IPS DF 6.9 (cell line): ENCODE results near the gene POLR2J.

Source experiments
- DNase-seq: peaks from one replicate; pipeline ENCODE4 v3.0.0-alpha.2; 2013; ENCODE audit warnings: low read depth, low spot score
- H3K27ac ChIP-seq: one replicate; pipeline ENCODE4 v1.5.1; 2013; ENCODE audit warnings: low read length, control low read depth
- H3K27me3 ChIP-seq: 2 replicates; pipeline ENCODE4 v1.6.1; 2013; ENCODE audit warnings: mild to moderate bottlenecking, low read length; ENCODE audit not compliant: control insufficient read depth, insufficient read depth
- H3K36me3 ChIP-seq: 2 replicates; pipeline ENCODE4 v1.6.1; 2013; ENCODE audit warnings: low read length; ENCODE audit not compliant: control insufficient read depth, insufficient read depth
- H3K4me1 ChIP-seq: 2 replicates; pipeline ENCODE4 v1.6.1; 2013; ENCODE audit warnings: low read length; ENCODE audit not compliant: control insufficient read depth, insufficient read depth
- H3K4me3 ChIP-seq: 2 replicates; pipeline ENCODE4 v1.5.1; 2013; ENCODE audit warnings: mild to moderate bottlenecking, low read length
- H3K9me3 ChIP-seq: 2 replicates; pipeline ENCODE4 v1.6.1; 2013; ENCODE audit warnings: low read length, inconsistent platforms; ENCODE audit not compliant: control insufficient read depth, insufficient read depth
- WGBS: extraction: QIAGEN DNeasy Blood & Tissue Kit; methylation state at CpG from one replicate; pipeline ENCODE4 v1.1.7; 2013; ENCODE audit warnings: mixed read lengths, missing lambda C conversion rate; ENCODE audit not compliant: insufficient read length, insufficient coverage; 5-methylcytosine and 5-hydroxymethylcytosine counted together

The POLR2J gene

DNA sequence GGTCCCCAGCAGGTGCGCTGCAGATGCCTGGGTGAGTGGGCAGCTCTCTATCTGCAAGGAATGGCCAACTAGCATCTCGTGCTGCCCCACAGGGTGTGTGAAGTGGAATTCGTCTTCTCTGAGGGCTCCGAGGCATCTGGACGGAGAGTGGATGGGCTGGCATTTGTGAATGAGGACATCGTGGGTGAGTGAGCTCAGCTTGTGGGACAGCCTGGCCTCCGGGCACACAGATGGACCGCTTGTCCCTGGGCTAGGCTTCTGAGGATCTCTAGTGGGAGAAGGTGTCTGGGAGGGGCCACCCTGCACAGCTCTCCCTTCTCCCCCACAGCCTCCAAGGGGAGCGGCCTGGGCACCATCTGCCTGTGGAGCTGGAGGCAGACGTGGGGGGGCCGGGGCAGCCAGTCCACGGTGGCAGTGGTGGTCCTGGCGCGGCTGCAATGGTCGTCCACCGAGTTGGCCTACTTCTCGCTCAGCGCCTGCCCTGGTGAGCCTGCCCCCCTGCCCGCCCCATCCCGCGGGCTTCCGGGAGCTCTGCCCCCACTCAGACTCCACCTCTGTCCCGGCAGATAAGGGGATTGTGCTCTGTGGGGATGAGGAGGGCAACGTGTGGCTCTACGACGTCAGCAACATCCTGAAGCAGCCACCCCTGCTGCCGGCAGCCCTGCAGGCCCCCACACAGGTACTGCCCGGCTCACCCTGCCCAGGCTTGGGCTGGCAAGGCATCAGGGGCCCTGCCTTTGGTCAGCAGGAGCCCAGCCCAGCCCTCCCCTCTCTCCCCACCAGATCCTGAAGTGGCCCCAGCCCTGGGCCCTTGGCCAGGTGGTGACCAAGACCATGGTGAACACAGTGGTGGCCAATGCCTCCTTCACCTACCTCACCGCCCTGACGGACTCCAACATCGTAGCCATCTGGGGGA, 6.3 kb downstream of the POLR2J start:
- no peak for DNase-seq
- no peaks in the 10 kb centered on the region for H3K4me1 ChIP-seq
- no peak overlapping the region for H3K4me3 ChIP-seq
- no CpG with 5 or more reads among the region's 31 CpGs for WGBS
- no peak overlapping the region for H3K27ac ChIP-seq
- H3K36me3 ChIP-seq: peaks cover 19% of the 10 kb centered on the region
- no peaks in the 10 kb centered on the region for H3K9me3 ChIP-seq
- no peaks in the 10 kb centered on the region for H3K27me3 ChIP-seq

DNA sequence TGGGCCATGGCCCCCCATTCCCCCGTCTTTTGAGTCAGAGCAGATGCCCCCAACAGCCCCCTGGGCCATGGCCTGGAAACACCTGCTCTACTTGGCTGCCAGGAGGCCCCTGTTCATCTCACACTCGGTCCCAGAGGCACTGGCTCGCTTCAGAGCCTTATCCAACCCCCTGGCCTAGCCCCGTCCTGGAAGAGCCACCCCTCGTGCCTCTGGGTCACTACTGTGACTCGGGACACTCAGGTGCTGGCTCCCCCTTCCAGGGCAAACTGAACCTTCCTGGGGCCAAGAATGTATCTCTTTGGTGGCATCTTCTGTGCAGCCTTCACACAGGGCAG, 7.0 kb downstream of the POLR2J start:
- peaks cover 21% of the 10 kb centered on the region for H3K36me3 ChIP-seq

DNA sequence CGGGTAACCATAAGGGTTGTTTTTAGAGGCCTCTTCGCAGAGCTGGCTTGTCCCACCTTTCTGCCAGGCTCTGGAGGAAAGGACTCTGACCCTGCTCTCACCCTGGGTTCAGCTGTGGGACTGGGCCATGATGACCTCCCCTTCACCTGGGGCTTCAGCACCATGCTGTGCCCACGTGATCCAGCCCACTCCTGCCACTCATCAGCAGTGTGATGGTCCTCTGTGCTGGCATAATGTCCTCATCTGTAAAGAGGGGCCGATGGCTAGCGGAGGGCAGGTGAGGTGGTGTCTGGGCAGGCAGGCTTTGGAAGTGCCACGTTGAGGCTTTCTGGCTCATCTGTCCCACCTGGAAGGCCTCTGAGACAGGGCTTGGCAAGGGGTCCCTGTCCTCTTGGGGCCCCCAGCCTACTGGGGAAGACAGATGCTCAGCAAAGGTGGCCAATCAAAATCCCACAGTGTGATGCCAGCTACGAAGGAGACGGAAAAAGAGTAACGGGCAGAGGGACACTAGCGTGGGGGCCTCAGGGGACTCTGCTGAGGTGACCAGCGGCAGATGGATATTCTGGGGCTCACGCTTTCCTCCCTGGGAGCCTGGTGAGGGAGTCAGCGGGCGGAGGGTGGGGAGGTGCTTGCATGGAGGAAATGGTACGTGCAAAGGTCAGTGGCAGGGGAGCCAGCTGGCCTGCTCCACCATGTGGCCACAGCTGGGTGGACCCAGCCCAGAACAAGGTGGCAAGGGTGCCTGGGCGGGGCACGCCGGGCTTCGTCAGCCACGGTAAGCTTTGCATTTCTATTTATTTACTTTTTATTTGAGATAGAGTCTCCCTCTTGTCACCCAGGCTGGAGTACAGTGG, 8.5 kb downstream of the POLR2J start:
- Histone ChIP-seq H3K4me3 (no peak overlapping the region), H3K27me3 (no peaks in the 10 kb centered on the region), H3K27ac (no peak overlapping the region), H3K36me3 (peaks cover 21% of the 10 kb centered on the region), H3K4me1 (no peaks in the 10 kb centered on the region), H3K9me3 (no peaks in the 10 kb centered on the region)
- WGBS: no CpG with 5 or more reads among the region's 20 CpGs
- DNase-seq: no peak

More for the DNA sequence above, 7.0 kb downstream of the POLR2J start:
- Histone ChIP-seq H3K4me3 (no peak overlapping the region), H3K9me3 (no peaks in the 10 kb centered on the region), H3K27ac (no peak overlapping the region), H3K4me1 (no peaks in the 10 kb centered on the region), H3K27me3 (no peaks in the 10 kb centered on the region)
- DNase-seq: no peak
- WGBS: no CpG with 5 or more reads among the region's 6 CpGs

DNA sequence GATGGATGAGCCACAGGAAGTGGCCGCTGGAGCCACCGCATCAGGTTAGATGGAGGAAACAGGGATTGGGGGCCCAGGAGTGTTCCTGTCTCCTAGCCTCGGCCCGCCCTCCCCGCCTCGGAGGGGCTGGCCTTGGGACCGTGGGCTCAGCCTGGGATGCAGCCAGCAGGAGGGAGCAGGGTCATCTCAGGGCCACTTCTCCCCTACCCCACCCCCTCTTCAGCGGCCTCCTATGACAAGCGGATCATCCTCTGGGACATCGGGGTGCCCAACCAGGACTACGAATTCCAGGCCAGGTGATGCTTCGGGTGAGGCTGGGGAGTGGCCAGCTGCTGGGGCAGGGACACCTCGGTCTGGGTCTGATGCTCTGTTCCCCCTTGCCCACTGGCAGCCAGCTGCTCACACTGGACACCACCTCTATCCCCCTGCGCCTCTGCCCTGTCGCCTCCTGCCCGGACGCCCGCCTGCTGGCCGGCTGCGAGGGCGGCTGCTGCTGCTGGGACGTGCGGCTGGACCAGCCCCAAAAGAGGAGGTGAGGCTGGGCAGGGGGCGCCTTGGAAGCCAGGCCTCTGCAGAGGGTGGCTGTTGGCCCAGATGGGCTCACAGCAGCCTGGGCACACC, 9.3 kb downstream of the POLR2J start:
- H3K4me3 ChIP-seq: no peak overlapping the region
- DNase-seq: no peak
- no peaks in the 10 kb centered on the region for H3K27me3 ChIP-seq
- no peaks in the 10 kb centered on the region for H3K4me1 ChIP-seq
- H3K27ac ChIP-seq: no peak overlapping the region
- no CpG with 5 or more reads among the region's 24 CpGs for WGBS
- H3K9me3 ChIP-seq: no peaks in the 10 kb centered on the region
- peaks cover 21% of the 10 kb centered on the region for H3K36me3 ChIP-seq

DNA sequence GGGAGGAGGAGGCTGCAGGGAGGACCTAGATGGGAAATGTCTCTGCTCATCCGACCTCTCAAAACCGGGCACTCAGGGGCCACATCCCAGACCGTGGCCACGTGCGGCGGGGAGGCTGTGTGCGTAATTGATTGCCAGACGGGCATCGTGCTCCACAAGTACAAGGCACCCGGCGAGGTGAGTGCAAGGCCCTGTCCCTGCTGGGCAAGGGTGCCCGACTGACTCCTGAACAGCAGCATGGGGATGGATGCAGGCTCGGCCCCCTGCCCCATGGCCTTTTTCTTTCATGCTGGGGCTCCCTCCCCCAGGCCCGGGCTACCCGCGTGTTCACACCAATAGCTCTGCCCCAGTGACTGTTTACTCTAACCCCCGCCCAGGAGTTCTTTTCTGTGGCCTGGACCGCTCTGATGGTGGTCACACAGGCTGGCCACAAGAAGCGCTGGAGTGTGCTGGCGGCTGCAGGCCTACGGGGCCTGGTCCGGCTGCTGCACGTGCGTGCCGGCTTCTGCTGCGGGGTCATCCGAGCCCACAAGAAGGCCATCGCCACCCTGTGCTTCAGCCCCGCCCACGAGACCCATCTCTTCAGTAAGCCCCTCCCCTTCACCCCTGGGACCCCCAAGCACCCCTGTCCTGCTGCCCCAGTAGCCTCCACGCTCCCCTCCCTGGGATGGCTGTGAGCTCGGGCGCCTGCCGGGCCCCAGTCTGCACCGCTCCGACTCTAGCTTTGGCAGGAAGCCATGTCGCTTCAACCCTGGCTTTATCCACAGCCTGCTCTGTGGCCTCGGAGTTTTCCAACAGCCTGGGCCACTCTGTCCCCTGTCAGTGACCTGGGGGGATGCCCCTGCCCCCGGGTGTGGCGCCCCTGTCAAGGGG, 10.0 kb downstream of the POLR2J start:
- Histone ChIP-seq H3K27ac (no peak overlapping the region), H3K36me3 (peaks cover 19% of the 10 kb centered on the region), H3K4me3 (no peak overlapping the region), H3K9me3 (no peaks in the 10 kb centered on the region), H3K27me3 (no peaks in the 10 kb centered on the region), H3K4me1 (peaks cover 2% of the 10 kb centered on the region; the same call in 1 of the 2 replicates)
- WGBS: no CpG with 5 or more reads among the region's 40 CpGs
- no peak for DNase-seq

DNA sequence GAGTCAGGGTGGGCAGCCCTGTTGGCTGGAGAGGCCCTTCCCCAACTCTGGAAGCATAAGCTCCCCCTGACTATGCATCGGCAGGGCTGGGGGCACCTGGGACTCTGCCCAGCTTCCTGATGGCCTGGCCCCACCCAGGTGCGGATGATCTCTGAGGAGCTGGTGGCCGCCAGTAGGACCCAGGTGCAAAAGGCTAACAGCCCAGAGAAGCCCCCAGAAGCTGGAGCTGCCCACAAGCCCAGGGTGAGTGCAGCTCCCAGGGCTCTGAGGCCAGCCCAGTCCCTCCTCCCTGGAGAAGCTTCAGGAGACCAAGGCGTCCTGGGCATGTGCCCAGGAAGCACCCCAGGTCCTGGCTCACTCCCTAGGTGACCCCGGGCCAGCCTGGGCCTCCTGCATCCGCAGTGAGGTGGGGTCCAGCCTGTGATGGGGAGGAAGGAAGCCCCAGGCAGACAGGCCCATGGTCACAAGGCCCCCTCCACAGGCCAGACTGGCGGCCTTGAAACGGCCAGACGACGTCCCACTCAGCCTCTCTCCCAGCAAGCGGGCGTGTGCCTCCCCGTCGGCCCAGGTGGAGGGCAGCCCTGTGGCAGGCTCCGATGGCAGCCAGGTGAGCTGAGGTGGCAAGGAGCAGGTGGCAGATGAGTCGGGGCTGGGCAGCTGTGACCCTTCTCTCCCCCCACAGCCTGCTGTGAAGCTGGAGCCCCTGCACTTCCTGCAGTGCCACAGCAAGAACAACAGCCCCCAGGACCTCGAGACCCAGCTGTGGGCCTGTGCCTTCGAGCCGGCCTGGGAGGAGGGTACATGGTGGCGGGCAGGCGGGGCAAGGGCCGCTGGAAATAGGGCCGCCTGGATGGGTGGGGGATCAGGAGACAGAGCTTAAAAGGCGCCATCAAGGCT, 10.9 kb downstream of the POLR2J start:
- no peak overlapping the region for H3K27ac ChIP-seq
- no CpG with 5 or more reads among the region's 24 CpGs for WGBS
- no peak overlapping the region for H3K4me3 ChIP-seq
- DNase-seq: no peak
- peaks cover 2% of the 10 kb centered on the region; the same call in 1 of the 2 replicates for H3K4me1 ChIP-seq
- peaks cover 13% of the 10 kb centered on the region for H3K36me3 ChIP-seq
- H3K9me3 ChIP-seq: no peaks in the 10 kb centered on the region
- no peaks in the 10 kb centered on the region for H3K27me3 ChIP-seq

DNA sequence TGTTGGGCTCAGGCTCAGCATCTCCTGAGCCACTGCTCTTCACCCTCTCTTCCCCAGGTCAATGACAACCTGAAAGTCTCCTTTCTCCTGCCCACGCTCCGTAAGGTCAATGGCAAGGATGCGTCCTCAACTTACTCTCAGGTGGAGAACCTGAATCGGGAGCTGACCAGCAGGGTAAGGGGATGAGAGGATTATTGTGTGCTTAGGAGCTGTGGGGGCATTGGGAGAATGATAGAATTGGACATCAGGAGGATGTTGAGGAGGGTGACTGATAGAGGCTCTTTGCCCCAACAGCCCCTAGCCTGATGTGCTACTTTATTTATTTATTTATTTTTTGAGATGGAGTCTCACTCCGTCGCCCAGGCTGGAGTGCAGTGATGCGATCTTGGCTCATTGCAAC, 12.6 kb downstream of the POLR2J start:
- Histone ChIP-seq H3K36me3 (peaks cover 7% of the 10 kb centered on the region; the same call in 1 of the 2 replicates), H3K4me3 (no peak overlapping the region), H3K9me3 (no peaks in the 10 kb centered on the region), H3K4me1 (peaks cover 2% of the 10 kb centered on the region; the same call in 1 of the 2 replicates), H3K27ac (no peak overlapping the region), H3K27me3 (no peaks in the 10 kb centered on the region)
- no peak for DNase-seq
- no CpG with 5 or more reads among the region's 7 CpGs for WGBS

DNA sequence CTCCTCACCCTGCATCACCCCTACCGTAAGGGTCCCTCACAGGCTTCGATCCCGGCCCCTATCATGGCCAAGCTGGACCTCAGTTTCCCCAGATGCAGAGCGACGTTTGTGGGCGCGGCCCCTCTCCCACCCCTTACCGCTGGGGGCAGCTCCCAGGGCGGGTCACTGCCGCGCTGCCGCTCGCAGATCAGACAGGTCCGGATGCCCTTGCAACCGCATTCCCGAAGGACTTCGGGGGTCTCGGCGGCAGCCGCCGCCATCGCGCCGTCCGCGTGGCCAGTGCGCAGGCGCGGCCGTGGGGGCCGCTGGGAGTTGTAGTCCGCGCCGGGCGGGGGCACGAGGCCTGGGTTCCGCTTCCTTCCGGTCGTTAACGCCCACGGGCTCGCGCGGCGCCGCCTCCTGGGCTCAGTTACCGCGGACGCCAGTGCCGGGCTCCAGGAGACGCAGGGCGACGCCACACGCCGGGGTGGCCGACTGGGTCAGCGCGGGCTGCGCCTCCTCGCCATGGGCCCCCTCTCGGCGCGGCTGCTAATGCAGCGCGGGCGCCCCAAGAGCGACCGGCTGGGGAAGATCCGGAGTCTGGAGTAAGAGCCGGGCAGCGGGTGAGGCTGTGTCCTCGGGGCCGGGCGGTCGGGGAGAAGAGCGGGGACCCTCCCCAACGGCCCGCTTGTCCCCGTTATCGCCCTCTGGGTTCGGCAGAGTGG, 14.0 kb downstream of the POLR2J start, which contains the start of the genes ALKBH4 and LRWD1:
ALKBH4 (minus strand) TSS at position 287 of the 704 bp plus-strand sequence; CDS start at position 260, 27 bp downstream.
LRWD1 (plus strand) TSS at position 408 of the 704 bp plus-strand sequence; CDS start at position 505, 97 bp downstream.
- Histone ChIP-seq H3K27me3 (no peaks in the 10 kb centered on the region), H3K4me1 (peaks cover 2% of the 10 kb centered on the region; the same call in 1 of the 2 replicates), H3K9me3 (no peaks in the 10 kb centered on the region), H3K4me3 (peak within 1 kb of the TSS; percentile 60), H3K36me3 (peaks cover 7% of the 10 kb centered on the region; the same call in 1 of the 2 replicates), H3K27ac (no peak within 1 kb of the TSS)
- WGBS: no CpG with 5 or more reads among the region's 81 CpGs
- peak; percentile 74 for DNase-seq
